Trophoblast cell (in vitro differentiated cells and primary cell): ENCODE results near the gene SHMT1.
"Not testable (repeated sequence)": the region's sequence is repeated elsewhere in the genome, so short reads cannot be mapped to it uniquely, and the experiment has no call there.

Experiments used
- DNase-seq, 2 donors: peaks; one replicate each; pipeline ENCODE4 v3.0.0-alpha.2; 2016
- H2AFZ ChIP-seq: 2 replicates; pipeline ENCODE4 v1.6.1; 2013; ENCODE audit warnings: low read length, moderate library complexity, mild to moderate bottlenecking; ENCODE audit not compliant: insufficient read depth, poor library complexity
- H2AK5ac ChIP-seq: 2 replicates; pipeline ENCODE4 v1.6.1; 2013; ENCODE audit warnings: mild to moderate bottlenecking, low read length
- H2BK120ac ChIP-seq: 2 replicates; pipeline ENCODE4 v1.6.1; 2013; ENCODE audit warnings: low read length, mild to moderate bottlenecking, moderate library complexity; ENCODE audit not compliant: insufficient read depth, poor library complexity
- H2BK12ac ChIP-seq: 2 replicates; pipeline ENCODE4 v1.6.1; 2013; ENCODE audit warnings: mild to moderate bottlenecking, low read length, moderate library complexity
- H2BK5ac ChIP-seq: 2 replicates; pipeline ENCODE4 v1.6.1; 2013; ENCODE audit warnings: low read length, low read depth, moderate library complexity, mild to moderate bottlenecking; ENCODE audit not compliant: poor library complexity
- H3K14ac ChIP-seq: 2 replicates; pipeline ENCODE4 v1.6.1; 2013; ENCODE audit warnings: mild to moderate bottlenecking, low read length
- H3K18ac ChIP-seq: 2 replicates; pipeline ENCODE4 v1.6.1; 2013; ENCODE audit warnings: mild to moderate bottlenecking, low read length
- H3K23ac ChIP-seq: 2 replicates; pipeline ENCODE4 v1.6.1; 2013; ENCODE audit warnings: low read length
- H3K27ac ChIP-seq: 2 replicates; pipeline ENCODE4 v1.5.1; 2013; ENCODE audit warnings: low read depth, mild to moderate bottlenecking, inconsistent platforms, low read length, moderate library complexity
- H3K27me3 ChIP-seq: 2 replicates; pipeline ENCODE4 v1.6.1; 2013; ENCODE audit warnings: inconsistent platforms, mild to moderate bottlenecking, low read length, moderate library complexity; ENCODE audit not compliant: insufficient read depth
- H3K36me3 ChIP-seq, 2 experiments: 1 replicate in 1 of 2; 2 replicates in 1 of 2; pipeline ENCODE4 v1.6.1; 2013; ENCODE audit warnings: low read length in 2 of 2, mild to moderate bottlenecking in 2 of 2, moderate library complexity in 1 of 2; ENCODE audit not compliant: insufficient read depth in 2 of 2, control insufficient read depth in 1 of 2
- H3K4ac ChIP-seq: 2 replicates; pipeline ENCODE4 v1.6.1; 2013; ENCODE audit warnings: low read depth, mild to moderate bottlenecking, low read length, moderate library complexity
- H3K4me1 ChIP-seq, 2 experiments: 1 replicate in 1 of 2; 2 replicates in 1 of 2; pipeline ENCODE4 v1.6.1; 2013; ENCODE audit warnings: low read length in 2 of 2, mild to moderate bottlenecking in 2 of 2, moderate library complexity in 1 of 2; ENCODE audit not compliant: insufficient read depth in 2 of 2, control insufficient read depth in 1 of 2
- H3K4me2 ChIP-seq: 2 replicates; pipeline ENCODE4 v1.6.1; 2013; ENCODE audit warnings: inconsistent platforms, mild to moderate bottlenecking, low read length, moderate library complexity
- H3K4me3 ChIP-seq: 2 replicates; pipeline ENCODE4 v1.5.1; 2013; ENCODE audit warnings: mild to moderate bottlenecking, low read depth, low read length, inconsistent platforms
- H3K79me1 ChIP-seq: one replicate; pipeline ENCODE4 v1.6.1; 2013; ENCODE audit warnings: low read length
- H3K79me2 ChIP-seq: 2 replicates; pipeline ENCODE4 v1.6.1; 2013; ENCODE audit warnings: low read length, mild to moderate bottlenecking; ENCODE audit not compliant: control insufficient read depth, insufficient read depth, poor library complexity
- H3K9ac ChIP-seq: 2 replicates; pipeline ENCODE4 v1.6.1; 2013; ENCODE audit warnings: mild to moderate bottlenecking, low read length
- H3K9me3 ChIP-seq: 2 replicates; pipeline ENCODE4 v1.6.1; 2013; ENCODE audit warnings: low read depth, mild to moderate bottlenecking, control low read depth, inconsistent platforms, low read length; ENCODE audit not compliant: insufficient read depth
- H4K12ac ChIP-seq: 2 replicates; pipeline ENCODE4 v1.6.1; 2013; ENCODE audit warnings: low read depth, mild to moderate bottlenecking, low read length, moderate library complexity
- H4K8ac ChIP-seq: 2 replicates; pipeline ENCODE4 v1.6.1; 2013; ENCODE audit warnings: low read depth, mild to moderate bottlenecking, low read length, moderate library complexity
- H4K91ac ChIP-seq: one replicate; pipeline ENCODE4 v1.6.1; 2013; ENCODE audit warnings: low read depth, mild to moderate bottlenecking, low read length, moderate library complexity
- WGBS: extraction: QIAGEN DNeasy Blood & Tissue Kit; methylation state at CpG from one replicate; pipeline ENCODE4 v1.1.7; 2013; ENCODE audit warnings: missing lambda C conversion rate; ENCODE audit not compliant: insufficient read length, insufficient coverage; ENCODE audit errors: extremely low coverage; 5-methylcytosine and 5-hydroxymethylcytosine counted together

SHMT1 gene

GRCh38 chr17:18384271-18384670 is 20.9 kb upstream of the SHMT1 start:
- not testable (repeated sequence) for H3K14ac ChIP-seq, H2BK120ac ChIP-seq, H2BK12ac ChIP-seq, H3K4me1 ChIP-seq, H3K27ac ChIP-seq, H4K8ac ChIP-seq, H4K12ac ChIP-seq, H3K79me2 ChIP-seq, H3K9me3 ChIP-seq, H3K18ac ChIP-seq, H3K79me1 ChIP-seq, H3K4ac ChIP-seq, H3K4me3 ChIP-seq, H2AFZ ChIP-seq, DNase-seq, H2AK5ac ChIP-seq, H3K9ac ChIP-seq, H3K36me3 ChIP-seq, H3K23ac ChIP-seq, H2BK5ac ChIP-seq, H4K91ac ChIP-seq, H3K4me2 ChIP-seq, H3K27me3 ChIP-seq
- WGBS, result no CpG with 5 or more reads among the region's 7 CpGs

DNA sequence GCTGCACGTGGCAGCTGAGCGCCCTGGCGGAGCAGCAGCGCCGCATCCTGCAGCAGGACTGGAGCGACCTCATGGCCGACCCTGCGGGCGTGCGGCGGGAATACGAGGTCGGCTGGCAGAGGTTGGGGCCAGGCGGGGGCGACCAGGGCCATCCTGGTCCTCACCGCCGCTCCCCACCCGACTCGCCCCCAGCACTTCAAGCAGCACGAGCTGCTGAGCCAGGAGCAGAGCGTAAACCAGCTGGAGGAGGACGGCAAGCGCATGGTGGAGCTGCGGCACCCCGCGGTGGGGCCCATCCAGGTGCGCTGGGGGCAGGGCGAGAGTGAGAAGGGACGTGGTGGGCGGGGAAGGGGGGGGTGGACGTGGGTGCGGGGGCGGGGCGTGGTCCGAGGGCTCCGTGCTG is 19.7 kb upstream of the SHMT1 start:
- not testable (repeated sequence) for H2AK5ac ChIP-seq, H2BK120ac ChIP-seq, H2AFZ ChIP-seq, H4K12ac ChIP-seq, H3K4me3 ChIP-seq, H3K79me2 ChIP-seq, H3K36me3 ChIP-seq, H3K79me1 ChIP-seq, H3K4me1 ChIP-seq, H3K18ac ChIP-seq, H2BK5ac ChIP-seq, H3K14ac ChIP-seq, H3K9ac ChIP-seq, H3K4ac ChIP-seq, H3K27ac ChIP-seq, H2BK12ac ChIP-seq, H3K9me3 ChIP-seq, H3K4me2 ChIP-seq, H4K8ac ChIP-seq, H4K91ac ChIP-seq, H3K27me3 ChIP-seq, H3K23ac ChIP-seq
- peak in 1 of 2 donors; percentile 20 for DNase-seq
- no CpG with 5 or more reads among the region's 36 CpGs for WGBS

DNA sequence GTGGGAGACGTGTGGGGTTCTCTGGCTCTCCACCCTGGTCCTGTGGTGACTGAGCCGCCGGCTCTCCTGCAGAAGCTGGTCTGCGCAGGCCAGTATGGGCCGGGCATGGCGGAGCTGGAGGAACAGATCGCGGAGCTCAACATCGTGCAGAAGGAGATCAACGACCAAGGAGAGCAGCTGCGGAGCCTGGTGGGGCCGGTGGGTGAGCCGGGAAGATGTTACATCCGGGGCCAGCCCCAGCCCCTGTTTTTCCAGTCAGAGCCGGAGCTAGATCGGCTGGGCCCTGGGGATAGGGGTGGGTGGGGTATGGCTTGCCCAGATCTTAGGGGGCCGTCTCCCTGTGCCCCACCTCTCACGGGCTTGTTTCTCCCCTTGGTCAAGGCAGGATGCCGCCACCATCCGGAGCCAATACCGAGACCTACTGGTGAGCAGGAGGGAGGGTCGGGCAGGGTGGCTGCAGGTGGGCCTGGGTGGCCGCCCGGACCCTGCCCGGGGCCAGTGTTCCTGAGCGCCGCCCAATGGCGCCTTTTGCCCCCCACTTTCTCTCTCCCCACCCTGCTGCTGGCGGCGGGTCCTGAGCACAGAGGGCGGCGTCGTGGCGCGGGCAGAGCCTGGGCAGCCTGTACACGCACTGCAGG is 19.2 kb upstream of the SHMT1 start:
- H2AK5ac ChIP-seq, result no peak overlapping the region
- no peak overlapping the region for H2BK12ac ChIP-seq
- H3K9ac ChIP-seq, result no peak overlapping the region
- H3K4me2 ChIP-seq, result no peak overlapping the region
- H2BK5ac ChIP-seq, result no peak overlapping the region
- no CpG with 5 or more reads among the region's 36 CpGs for WGBS
- no peaks in the 10 kb centered on the region for H3K9me3 ChIP-seq
- no peak overlapping the region for H3K4me3 ChIP-seq
- H2BK120ac ChIP-seq, result no peak overlapping the region
- no peak overlapping the region for H3K14ac ChIP-seq
- DNase-seq, result no peak
- H2AFZ ChIP-seq, result no peak overlapping the region
- H3K36me3 ChIP-seq, result no peaks in the 10 kb centered on the region
- H3K23ac ChIP-seq, result no peak overlapping the region
- no peaks in the 10 kb centered on the region for H3K27me3 ChIP-seq
- H4K12ac ChIP-seq, result no peak overlapping the region
- H4K91ac ChIP-seq, result no peak overlapping the region
- no peaks in the 10 kb centered on the region for H3K79me1 ChIP-seq
- H3K18ac ChIP-seq, result no peak overlapping the region
- no peak overlapping the region for H3K27ac ChIP-seq
- no peaks in the 10 kb centered on the region for H3K4me1 ChIP-seq
- H3K4ac ChIP-seq, result no peak overlapping the region
- no peak overlapping the region for H4K8ac ChIP-seq
- no peaks in the 10 kb centered on the region for H3K79me2 ChIP-seq

- H3K27ac ChIP-seq, result no peak overlapping the region
- H2AFZ ChIP-seq, result no peak overlapping the region
- H3K79me2 ChIP-seq, result no peaks in the 10 kb centered on the region
- no peaks in the 10 kb centered on the region for H3K79me1 ChIP-seq
- no CpG with 5 or more reads among the region's 3 CpGs for WGBS
- H4K8ac ChIP-seq, result no peak overlapping the region
- no peak overlapping the region for H2BK5ac ChIP-seq
- no peak overlapping the region for H2BK120ac ChIP-seq
- H3K18ac ChIP-seq, result no peak overlapping the region
- no peaks in the 10 kb centered on the region for H3K4me1 ChIP-seq
- no peaks in the 10 kb centered on the region for H3K36me3 ChIP-seq
- H3K4me2 ChIP-seq, result no peak overlapping the region
- no peaks in the 10 kb centered on the region for H3K9me3 ChIP-seq
- no peak overlapping the region for H4K91ac ChIP-seq
- no peak overlapping the region for H3K14ac ChIP-seq
- DNase-seq, result no peak
- H3K23ac ChIP-seq, result no peak overlapping the region
- H3K27me3 ChIP-seq, result no peaks in the 10 kb centered on the region
- no peak overlapping the region for H3K4ac ChIP-seq
- H3K4me3 ChIP-seq, result no peak overlapping the region
- H3K9ac ChIP-seq, result no peak overlapping the region
- H2BK12ac ChIP-seq, result no peak overlapping the region
- no peak overlapping the region for H4K12ac ChIP-seq
- no peak overlapping the region for H2AK5ac ChIP-seq
Measured at GRCh38 chr17:18381953-18382245, 18.5 kb upstream of the SHMT1 start.
